NCI-H1048 (cell line): ENCODE results near the gene WDR88.
"Not testable (repeated sequence)": the region's sequence is repeated elsewhere in the genome, so short reads cannot be mapped to it uniquely, and the experiment has no call there.

ENCODE experiments used
- DNase-seq: peaks from one replicate; lab custom pipeline; 2025; lab: John Stamatoyannopoulos, UW

The WDR88 gene

GRCh38 chr19:33130433-33130832, 1.5 kb upstream of the WDR88 start:
- no peak for DNase-seq

- no peak for DNase-seq
Measured at GRCh38 chr19:33132425-33132824, 511 bp downstream of the WDR88 start.

GRCh38 chr19:33133438-33134031, 1.6 kb downstream of the WDR88 start:
- DNase-seq, result no peak

GRCh38 chr19:33134571-33135041, 2.7 kb downstream of the WDR88 start:
- no peak for DNase-seq

DNA sequence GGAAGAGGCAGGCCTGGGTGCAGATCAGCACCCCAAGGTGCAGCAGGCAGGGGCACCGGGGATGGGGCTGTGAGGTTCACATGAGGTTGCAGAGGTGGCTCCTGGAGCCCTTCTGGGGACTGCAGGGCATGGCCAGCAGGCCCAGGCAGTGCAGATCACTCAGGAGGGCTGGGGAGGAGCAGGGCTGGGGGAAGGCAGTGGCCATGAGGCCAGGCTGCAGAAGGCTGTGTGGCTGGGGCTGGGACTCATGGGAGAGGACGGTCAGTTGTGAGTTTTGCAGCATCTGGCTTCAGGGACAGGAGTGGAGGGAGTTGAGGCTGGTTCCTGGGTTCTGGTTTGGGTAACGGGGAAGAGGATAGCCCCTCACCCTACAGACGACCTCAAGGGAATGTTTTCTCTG, 7.3 kb downstream of the WDR88 start:
- DNase-seq, result no peak

DNA sequence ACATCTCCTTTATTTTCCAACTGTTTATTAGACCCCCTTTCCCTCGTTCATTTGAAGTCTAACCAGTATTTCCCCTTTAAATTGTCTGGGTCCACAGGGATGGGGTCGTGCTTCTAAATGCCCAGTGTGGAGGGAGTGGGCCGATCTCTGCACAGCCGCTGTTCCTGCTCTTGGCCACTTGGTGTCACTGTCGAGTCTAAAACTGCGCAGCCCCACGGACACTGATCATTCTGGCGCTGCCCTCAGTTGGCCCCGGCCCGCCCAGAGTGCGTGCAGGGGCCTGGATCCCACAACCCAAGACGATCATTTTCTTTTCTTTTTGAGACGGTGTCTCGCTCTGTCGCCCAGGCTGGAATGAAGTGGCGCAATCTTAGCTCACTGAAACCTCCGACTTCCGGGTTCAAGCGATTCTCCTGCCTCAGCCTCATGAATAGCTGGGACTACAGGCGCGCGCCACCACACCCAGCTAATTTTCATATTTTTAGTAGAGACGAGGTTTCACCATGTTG, 12.0 kb downstream of the WDR88 start:
- no peak for DNase-seq

DNA sequence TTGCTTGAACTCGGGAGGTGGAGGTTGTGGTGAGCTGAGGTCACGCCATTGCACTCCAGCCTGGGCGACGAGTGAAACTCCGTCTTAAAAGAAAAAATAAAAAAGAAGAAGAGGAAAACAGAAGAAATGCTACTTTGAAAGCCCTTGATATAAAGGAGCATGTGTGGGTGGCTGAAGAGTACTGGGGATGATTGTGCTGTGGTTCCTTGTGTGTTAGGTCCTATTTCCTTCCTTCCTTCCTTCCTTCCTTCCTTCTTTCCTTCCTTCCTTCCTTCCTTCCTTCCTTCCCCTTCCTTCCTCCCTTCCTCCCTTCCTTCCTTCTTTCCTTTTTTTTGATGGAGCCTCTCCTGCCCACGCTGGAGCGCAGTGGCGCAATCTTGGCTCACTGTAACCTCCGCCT, 14.3 kb downstream of the WDR88 start:
- no peak for DNase-seq

DNA sequence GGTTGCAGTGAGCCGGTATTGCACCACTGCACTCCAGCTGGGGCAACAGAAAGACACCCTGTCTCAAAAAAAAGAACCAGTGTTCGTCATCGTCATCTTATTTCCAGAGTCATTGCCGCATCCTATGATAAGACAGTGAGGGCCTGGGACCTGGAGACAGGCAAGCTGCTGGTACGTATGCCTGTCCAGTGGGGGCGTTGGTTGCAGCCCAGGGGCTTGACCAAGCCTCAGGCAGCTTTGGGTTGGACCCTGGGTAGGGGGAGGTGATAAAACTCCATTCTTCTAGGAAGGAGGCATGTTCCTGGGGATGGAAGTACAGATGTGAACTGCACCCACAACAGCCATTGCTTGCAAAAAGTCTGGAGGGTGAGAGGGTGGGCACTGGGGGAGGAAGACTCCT, 15.6 kb downstream of the WDR88 start:
- DNase-seq, result no peak

- DNase-seq, result no peak
Measured at GRCh38 chr19:33150852-33151518, 19.1 kb downstream of the WDR88 start.

- no peak for DNase-seq
Measured at GRCh38 chr19:33152176-33152575, 20.3 kb downstream of the WDR88 start.

- not testable (repeated sequence) for DNase-seq
Measured at GRCh38 chr19:33152625-33153024, 20.7 kb downstream of the WDR88 start.

DNA sequence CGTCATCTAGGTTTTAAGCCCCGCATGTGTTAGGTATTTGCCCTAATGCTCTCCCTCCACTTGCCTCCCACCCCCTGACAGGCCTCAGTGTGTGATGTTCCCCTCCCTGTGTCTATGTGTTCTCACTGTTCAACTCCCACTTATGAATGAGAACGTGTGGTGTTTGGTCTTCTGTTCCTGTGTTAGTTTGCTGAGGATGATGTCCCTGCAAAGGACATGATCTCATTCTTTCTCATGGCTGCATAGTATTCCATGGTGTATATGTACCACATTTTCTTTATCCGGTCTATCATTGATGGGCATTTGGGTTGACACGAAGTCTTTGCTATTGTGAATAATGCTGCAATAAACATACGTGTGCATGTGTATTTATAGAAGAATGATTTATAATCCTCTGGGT, 22.4 kb downstream of the WDR88 start:
- DNase-seq, result not testable (repeated sequence)

DNA sequence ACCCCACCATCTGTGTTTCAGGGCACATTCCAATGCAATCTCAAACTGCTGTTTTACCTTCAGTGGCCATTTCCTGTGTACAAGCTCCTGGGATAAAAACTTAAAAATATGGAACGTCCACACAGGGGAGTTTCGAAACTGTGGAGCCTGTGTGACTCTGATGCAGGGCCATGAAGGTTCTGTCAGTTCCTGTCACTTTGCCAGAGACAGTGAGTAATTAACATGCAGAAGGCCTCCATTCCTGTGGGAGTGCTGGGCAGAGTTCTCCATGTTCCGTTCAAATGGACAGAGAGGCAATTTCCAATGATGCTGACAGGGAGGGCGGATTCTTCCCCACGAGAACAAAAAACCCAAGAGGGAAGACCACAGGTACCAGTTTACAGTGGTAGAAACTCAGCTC, 24.4 kb downstream of the WDR88 start:
- DNase-seq, result no peak

DNA sequence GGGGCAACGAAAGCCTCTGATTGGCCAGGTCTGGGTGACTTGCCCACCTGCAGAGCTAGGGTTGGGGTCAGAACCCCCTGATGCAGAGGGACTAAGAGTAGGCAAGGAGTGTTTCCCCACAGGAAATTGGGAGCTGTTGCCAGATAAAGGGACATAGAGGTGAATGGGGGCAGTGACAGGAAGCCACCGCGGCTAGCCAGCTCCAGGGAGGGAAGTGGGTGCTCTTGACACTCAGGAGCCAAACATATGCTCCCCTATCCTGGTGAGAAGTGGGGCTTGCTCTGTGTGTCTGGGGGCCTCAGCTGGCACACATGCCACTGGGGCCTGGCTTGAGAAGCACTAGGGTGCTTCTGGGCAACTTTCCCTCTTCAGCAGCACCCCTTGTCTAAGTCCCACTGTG, 26.0 kb downstream of the WDR88 start:
- DNase-seq, result no peak

- no peak for DNase-seq
Measured at GRCh38 chr19:33158365-33158764, 26.5 kb downstream of the WDR88 start.

DNA sequence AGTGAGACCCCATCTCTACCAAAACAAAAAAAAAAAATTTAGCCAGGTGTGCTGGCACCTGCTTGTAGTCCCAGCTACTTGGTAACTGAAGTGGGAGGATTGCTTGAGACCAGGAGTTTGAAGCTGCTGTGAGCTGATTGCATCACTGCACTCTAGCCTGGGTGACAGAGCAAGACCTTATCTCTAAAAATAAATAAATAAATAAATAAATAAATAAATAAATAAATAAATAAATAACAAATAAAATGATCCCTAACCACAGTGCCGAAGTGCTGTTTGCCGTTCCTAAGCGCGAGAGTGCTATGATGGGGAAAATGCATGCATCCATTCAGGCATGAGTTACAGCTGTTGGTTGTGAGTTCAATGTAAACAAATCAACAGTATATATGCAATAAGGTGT, 27.2 kb downstream of the WDR88 start:
- no peak for DNase-seq

DNA sequence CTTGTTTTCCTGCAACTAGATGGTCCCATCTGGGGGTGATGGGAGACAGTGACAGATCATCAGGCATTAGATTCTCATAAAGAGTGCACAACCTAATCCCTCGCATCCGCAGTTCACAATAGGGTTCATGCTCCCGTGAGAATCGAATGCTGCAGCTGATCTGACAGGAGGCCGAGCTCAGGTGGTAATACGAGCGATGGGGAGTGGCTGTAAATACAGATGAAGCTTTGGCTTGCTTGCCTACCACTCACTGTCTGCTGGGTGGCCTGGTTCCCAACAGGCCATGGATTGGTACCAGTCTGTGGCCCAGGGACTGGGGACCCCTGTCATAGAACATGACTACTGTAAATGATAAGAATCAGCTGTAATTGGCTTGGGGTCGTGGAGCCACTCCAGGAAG, 28.0 kb downstream of the WDR88 start:
- no peak for DNase-seq

DNA sequence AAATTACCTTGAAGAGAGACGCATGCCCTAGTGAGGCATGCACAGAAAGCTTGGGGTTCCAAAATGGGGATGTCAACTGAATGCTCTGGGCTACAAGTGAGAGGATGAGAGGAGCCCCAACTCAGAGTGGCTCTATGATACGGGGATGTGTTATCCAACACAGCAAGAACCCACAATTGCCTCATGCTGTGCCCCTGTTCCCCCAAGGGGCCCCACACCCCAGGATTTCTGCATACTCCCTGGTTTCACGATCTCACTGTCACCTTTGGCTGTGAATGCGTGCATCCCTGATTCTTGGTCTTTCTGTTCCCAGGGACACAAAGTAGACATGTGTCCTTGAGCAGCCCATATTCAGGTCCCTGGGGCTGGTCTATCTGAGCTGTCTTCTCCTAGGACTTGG, 29.3 kb downstream of the WDR88 start:
- DNase-seq, result no peak

DNA sequence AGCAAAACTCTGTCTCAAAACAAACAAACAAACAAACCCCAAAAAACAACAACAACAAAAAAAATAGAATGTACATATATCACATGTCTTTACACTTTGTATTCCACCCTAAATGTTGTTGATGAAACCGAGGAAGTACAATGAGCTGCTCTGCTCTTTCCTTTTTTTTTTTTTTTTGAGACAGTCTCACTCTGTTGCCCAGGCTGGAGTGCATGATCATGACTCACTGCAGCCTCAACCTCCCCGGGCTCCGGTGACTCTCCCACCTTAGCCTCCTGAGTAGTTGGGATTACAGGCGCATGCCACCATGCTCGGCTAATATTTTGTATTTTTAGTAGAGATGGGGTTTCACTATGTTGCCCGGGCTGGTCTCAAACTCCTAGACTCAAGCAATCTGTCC, 31.6 kb downstream of the WDR88 start:
- DNase-seq, result no peak

DNA sequence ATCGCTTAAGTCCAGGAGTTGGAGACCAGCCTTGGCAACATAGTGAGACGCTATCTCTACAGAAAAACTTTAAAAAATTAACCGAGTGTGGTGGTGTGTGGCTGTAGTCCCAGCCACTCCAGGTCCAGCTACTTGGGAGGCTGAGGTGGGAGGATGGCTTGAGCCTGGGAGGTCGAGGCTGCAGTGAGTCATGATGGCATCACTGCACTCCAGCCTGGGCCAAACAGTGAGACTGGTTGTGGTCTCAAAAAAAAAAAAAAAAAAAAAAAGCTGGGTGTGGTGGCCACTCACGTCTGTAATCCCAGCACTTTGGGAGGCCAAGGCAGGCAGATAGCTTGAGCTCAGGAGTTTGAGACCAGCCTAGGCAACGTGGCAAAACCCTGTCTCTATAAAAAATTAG, 34.1 kb downstream of the WDR88 start:
- not testable (repeated sequence) for DNase-seq

- DNase-seq, result no peak
Measured at GRCh38 chr19:33167438-33167837, 35.5 kb downstream of the WDR88 start.

DNA sequence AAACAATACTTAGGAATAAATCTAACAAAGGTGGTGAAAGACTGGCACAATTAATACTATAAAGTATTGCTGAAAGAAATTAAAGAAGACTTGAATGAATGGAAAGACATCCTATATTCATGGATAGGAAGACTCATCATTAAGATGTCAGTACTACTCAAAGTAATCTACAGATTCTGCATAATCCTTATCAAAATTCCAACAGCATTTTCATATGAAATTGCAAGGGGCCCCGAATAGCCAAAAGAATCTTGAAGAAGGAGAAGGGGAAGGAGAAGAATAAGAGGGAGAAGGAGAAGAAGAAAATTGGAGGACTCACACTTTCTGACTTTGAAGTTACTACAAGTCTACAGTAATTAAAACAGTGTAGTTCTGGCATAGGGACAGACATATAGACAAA, 36.6 kb downstream of the WDR88 start:
- no peak for DNase-seq

- DNase-seq, result no peak
Measured at GRCh38 chr19:33171222-33171795, 39.4 kb downstream of the WDR88 start.
